Astrocyte of the cerebellum (primary cell): ENCODE data around the gene LINC00305.

ENCODE experiments used
- DNase-seq: peaks from one replicate; pipeline ENCODE4 v3.0.0-alpha.2; 2011; ENCODE audit warnings: low read depth
- H3K4me3 ChIP-seq: 2 replicates; pipeline ENCODE4 v1.5.1; 2011; ENCODE audit warnings: mild to moderate bottlenecking, low read depth, low read length, moderate library complexity
- in situ Hi-C: cut with HindIII; loops from 2 replicates; pipeline ENCODE4 v1.10.0; 2017; ENCODE audit warnings: low sequenced_read_pairs
- TF ChIP-seq, protein P1 (sequence below): IDR thresholded peaks from 2 replicates; pipeline ENCODE4 v1.5.1; 2012; ENCODE audit warnings: low read length, low read depth, moderate library complexity, mild to moderate bottlenecking; ENCODE audit errors: missing control alignments

The LINC00305 gene

DNA sequence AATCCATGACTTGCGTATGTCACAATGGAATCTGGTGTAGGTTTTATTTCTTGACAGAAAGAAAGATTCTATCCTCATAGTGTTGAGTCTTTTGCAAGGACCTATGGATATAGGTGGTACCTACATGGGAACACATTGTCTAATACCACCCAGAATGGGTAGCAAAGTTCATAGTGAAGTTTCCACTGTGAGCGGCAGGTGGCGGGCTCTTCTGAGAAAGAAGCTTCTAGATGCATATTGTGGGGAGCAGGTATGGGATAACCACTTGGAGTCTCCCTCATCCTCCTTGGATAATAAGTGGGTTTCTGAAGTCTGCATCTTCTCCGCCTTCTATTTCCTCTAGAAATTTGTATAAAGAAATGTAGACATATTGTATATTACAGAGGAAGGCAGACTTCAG is 44.9 kb downstream of the LINC00305 start:
- H3K4me3 ChIP-seq = no peak overlapping the region
- DNase-seq = no peak
- TF ChIP-seq, protein P1, sequence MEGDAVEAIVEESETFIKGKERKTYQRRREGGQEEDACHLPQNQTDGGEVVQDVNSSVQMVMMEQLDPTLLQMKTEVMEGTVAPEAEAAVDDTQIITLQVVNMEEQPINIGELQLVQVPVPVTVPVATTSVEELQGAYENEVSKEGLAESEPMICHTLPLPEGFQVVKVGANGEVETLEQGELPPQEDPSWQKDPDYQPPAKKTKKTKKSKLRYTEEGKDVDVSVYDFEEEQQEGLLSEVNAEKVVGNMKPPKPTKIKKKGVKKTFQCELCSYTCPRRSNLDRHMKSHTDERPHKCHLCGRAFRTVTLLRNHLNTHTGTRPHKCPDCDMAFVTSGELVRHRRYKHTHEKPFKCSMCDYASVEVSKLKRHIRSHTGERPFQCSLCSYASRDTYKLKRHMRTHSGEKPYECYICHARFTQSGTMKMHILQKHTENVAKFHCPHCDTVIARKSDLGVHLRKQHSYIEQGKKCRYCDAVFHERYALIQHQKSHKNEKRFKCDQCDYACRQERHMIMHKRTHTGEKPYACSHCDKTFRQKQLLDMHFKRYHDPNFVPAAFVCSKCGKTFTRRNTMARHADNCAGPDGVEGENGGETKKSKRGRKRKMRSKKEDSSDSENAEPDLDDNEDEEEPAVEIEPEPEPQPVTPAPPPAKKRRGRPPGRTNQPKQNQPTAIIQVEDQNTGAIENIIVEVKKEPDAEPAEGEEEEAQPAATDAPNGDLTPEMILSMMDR = no peak
- in situ Hi-C loops = no loop called here

DNA sequence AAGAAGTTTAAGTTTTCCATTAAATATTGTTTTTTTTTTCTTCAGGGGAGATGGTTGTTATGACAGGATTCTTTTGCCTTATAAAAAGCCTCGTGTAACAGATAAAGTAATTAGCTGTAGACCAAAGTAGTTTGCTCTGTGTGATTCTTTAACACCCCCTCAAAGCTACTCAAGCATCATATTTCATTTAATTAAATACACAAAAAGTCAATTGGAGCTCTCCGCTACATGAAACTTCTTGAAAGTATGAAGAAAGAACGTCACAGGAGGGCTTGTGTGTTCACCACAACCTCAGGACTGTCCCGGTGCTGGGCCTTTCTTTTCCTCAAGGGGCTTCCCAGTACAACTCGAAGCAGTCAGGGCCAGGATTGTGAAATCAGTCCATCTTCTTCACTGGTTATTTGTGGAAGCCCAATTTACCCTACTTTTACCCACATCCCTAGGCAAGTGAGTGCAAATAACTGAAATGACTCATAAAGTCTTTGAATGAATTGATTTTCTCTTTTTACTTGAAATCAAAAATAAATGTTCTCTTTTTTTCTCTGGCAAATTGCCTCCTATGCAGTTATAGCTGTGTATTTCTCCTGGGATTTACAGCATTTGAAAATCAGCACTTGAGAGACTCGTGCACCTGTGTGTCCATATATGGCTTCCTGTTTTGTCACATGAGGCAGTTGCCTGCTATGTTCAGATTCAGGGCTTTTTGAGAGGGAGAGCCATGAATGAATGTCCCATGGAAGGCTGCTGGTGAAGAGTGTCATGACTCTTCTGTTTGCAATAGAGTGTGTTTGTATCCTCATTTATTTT is 48.6 kb downstream of the LINC00305 start:
- TF ChIP-seq, protein P1 = no peak
- in situ Hi-C loops = no loop called here
- peak; percentile 4 for DNase-seq

DNA sequence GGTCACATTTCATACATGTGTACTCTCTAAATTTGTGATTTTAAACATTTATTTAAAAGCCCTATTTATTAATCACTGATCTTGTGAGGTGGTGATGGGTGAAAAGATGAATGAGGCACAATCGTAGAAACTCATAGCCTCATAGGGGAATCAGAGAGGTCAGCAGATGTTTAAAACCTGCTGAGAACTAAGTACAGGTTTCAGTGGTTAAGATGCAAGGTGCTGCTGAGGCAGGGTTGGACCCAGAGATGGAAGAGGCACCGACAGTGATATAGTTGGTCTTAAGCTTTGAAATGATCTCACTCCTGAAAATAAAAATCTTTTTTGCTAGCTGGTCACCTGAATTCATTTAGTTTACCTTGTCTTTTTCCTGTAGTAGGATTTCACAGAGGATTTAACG is 49.6 kb downstream of the LINC00305 start:
- in situ Hi-C loops = no loop called here
- TF ChIP-seq, protein P1 = no peak
- no peak for DNase-seq
- H3K4me3 ChIP-seq = no peak overlapping the region

More for the DNA sequence above, 48.6 kb downstream of the LINC00305 start:
- no peak overlapping the region for H3K4me3 ChIP-seq

DNA sequence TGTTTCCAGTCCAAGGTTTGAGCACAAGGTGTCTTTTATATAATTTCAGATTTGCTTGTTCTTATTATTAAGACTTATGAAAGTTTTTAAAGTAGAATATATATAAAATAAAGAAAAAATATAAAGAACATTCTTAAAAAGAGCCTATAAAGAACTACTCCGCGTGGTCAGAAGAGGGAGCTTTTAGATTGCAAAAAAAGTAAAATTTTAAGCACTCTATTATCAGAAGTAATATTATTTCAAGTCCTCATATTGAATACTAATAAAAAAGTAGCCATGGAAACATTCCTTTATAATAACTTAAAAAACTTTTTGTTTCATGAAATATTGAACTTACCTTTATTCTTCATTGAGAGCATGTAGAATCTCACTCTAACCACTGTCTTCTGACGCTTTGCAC is 51.4 kb downstream of the LINC00305 start:
- in situ Hi-C loops = no loop called here
- no peak overlapping the region for H3K4me3 ChIP-seq
- TF ChIP-seq, protein P1 = peak; percentile 23
- DNase-seq = peak; percentile 1

DNA sequence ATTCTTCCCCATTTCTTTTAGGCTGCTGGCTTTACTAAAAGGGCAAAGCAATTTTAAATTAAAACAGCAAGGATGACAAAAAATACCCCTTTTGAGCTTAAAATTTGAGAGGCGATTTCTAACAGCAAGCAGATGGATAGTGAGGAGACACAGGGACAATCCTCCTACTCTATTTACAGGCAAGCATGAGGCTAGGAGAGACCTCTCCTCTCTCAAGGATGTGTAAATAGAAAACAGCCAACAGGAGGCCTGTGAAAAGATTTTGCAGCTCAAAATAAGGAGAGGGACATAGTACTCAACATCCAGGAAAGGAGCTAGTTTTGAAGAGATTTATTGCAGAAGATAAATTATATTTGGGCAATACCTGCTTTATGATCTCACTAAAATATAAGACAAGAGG is 53.8 kb downstream of the LINC00305 start:
- in situ Hi-C loops = no loop called here
- no peak for DNase-seq
- TF ChIP-seq, protein P1 = no peak
- H3K4me3 ChIP-seq = no peak overlapping the region

DNA sequence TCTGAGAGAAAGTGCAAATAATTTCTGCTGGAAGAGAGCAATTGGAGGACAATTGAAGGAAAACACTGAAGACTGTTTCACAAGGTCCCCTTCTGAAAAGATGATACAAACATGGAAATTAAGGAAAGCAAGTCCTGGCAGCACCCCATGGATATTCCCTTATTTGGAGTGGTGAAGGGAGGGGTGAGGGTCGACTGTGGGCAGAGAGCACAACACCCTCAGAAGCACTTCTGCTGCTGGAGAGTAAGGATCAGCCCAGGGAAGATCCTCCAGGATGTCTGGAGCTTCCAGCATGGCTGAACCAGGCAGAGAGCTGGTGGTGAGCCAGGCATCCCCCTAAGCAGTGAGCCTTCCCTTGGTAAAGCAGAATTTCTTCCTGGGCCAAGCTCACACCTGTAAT is 54.7 kb downstream of the LINC00305 start:
- no peak overlapping the region for H3K4me3 ChIP-seq
- no peak for DNase-seq
- TF ChIP-seq, protein P1 = no peak
- in situ Hi-C loops = no loop called here
